ENCODE data around the gene KRTAP19-5.
"Not testable (repeated sequence)": the region's sequence is repeated elsewhere in the genome, so short reads cannot be mapped to it uniquely, and the experiment has no call there.

KRTAP19-5 gene

GRCh38 chr21:30515681-30516080, 13.7 kb upstream of the KRTAP19-5 start:
- H3K4me3 ChIP-seq (replicated peaks; ENCODE audit: insufficient read depth, low read length) = no peak overlapping the region
- no peak for DNase-seq (ENCODE audit: low read depth in 1 of 2, low spot score in 1 of 2)
- H3K27ac ChIP-seq (replicated peaks) = no peak overlapping the region
- no peak for TF ChIP-seq POLR2AphosphoS5 (IDR thresholded peaks at IDR 0.05; ENCODE audit: low read depth)
- TF ChIP-seq REST (IDR thresholded peaks at IDR 0.05; ENCODE audit: insufficient replicate concordance, low read depth) = no peak
- no peak for TF ChIP-seq GABPA (IDR thresholded peaks at IDR 0.05; ENCODE audit: low read depth)
- TF ChIP-seq CTCF (IDR thresholded peaks at IDR 0.05; ENCODE audit: insufficient read depth, low read length) = no peak
- TF ChIP-seq SPI1 (IDR thresholded peaks at IDR 0.05; ENCODE audit: borderline replicate concordance, low read depth) = no peak
- no peaks in the 10 kb centered on the region for H3K27me3 ChIP-seq (ENCODE audit: insufficient read depth, poor library complexity, severe bottlenecking)

- H3K27ac ChIP-seq (replicated peaks); DNase-seq (ENCODE audit: low read depth in 1 of 2, low spot score in 1 of 2); H3K4me3 ChIP-seq (replicated peaks; ENCODE audit: insufficient read depth, low read length); H3K27me3 ChIP-seq (ENCODE audit: insufficient read depth, poor library complexity, severe bottlenecking): not testable (repeated sequence)
These were observed 3.8 kb upstream of the KRTAP19-5 start for GRCh38 chr21:30505621-30506205.

GRCh38 chr21:30497065-30497464, 4.9 kb downstream of the KRTAP19-5 start, which contains the start of gene KRTAP19-4:
KRTAP19-4 (minus strand) TSS chr21:30497165; CDS start chr21:30497110, 55 bp downstream.
- DNase-seq (ENCODE audit: low read depth in 1 of 2, low spot score in 1 of 2) = no peak
- TF ChIP-seq SPI1 (IDR thresholded peaks at IDR 0.05; ENCODE audit: borderline replicate concordance, low read depth) (no peak), REST (IDR thresholded peaks at IDR 0.05; ENCODE audit: insufficient replicate concordance, low read depth) (no peak), GABPA (IDR thresholded peaks at IDR 0.05; ENCODE audit: low read depth) (no peak), CTCF (IDR thresholded peaks at IDR 0.05; ENCODE audit: insufficient read depth, low read length) (no peak), POLR2AphosphoS5 (IDR thresholded peaks at IDR 0.05; ENCODE audit: low read depth) (no peak)
- no peaks in the 10 kb centered on the region for H3K27me3 ChIP-seq (ENCODE audit: insufficient read depth, poor library complexity, severe bottlenecking)
- no peak within 1 kb of the TSS for H3K4me3 ChIP-seq (replicated peaks; ENCODE audit: insufficient read depth, low read length)
- no peak within 1 kb of the TSS for H3K27ac ChIP-seq (replicated peaks)

GRCh38 chr21:30491963-30492428, 9.9 kb downstream of the KRTAP19-5 start, which contains the start of gene KRTAP19-3:
KRTAP19-3 (minus strand) TSS chr21:30492013; CDS start chr21:30491957, 56 bp downstream.
- no peaks in the 10 kb centered on the region for H3K27me3 ChIP-seq (ENCODE audit: insufficient read depth, poor library complexity, severe bottlenecking)
- no peak within 1 kb of the TSS for H3K4me3 ChIP-seq (replicated peaks; ENCODE audit: insufficient read depth, low read length)
- DNase-seq (ENCODE audit: low read depth in 1 of 2, low spot score in 1 of 2) = no peak
- H3K27ac ChIP-seq (replicated peaks) = no peak within 1 kb of the TSS
- TF ChIP-seq CTCF (IDR thresholded peaks at IDR 0.05; ENCODE audit: insufficient read depth, low read length) (no peak), GABPA (IDR thresholded peaks at IDR 0.05; ENCODE audit: low read depth) (no peak), POLR2AphosphoS5 (IDR thresholded peaks at IDR 0.05; ENCODE audit: low read depth) (no peak), REST (IDR thresholded peaks at IDR 0.05; ENCODE audit: insufficient replicate concordance, low read depth) (no peak), SPI1 (IDR thresholded peaks at IDR 0.05; ENCODE audit: borderline replicate concordance, low read depth) (no peak)

Data from HL-60 (cell line).